Endothelial cell of umbilical vein (primary cell): Measurements from ENCODE around the gene RBMS1. TPM values are rescaled to one million over a fixed set of nuclear protein-coding genes. Genes with fewer than 3 reads are reported as not detected.

Experiments used
- BruUV-seq: library from RNA; stranded (reverse); fragments of 400-500 nt; replicated peaks from 2 replicates; lab custom pipeline; 2021; lab: Mats Ljungman, UMichigan
- CTCF ChIA-PET: fragments of 300-600, 350-600 bp; sonication (Branson Sonifier 250); formaldehyde crosslinking; loops from one replicate; lab custom pipeline; 2021; ENCODE audit warnings: antibody characterized with exemption, inconsistent platforms; lab: Charles Lee
- POLR2A ChIA-PET: fragments of 300-600, 350-600 bp; sonication (Branson Sonifier 250); formaldehyde crosslinking; loops from one replicate; lab custom pipeline; 2021; ENCODE audit warnings: antibody characterized with exemption, inconsistent platforms; lab: Charles Lee
- DNase-seq: peaks from one replicate; pipeline ENCODE4 v3.0.0-alpha.2; 2011; ENCODE audit warnings: low read depth, low spot score
- FAIRE-seq: peaks from 2 replicates; lab custom pipeline; 2011; peaks lifted over from hg19 to GRCh38; lab: Jason Lieb, UNC
- H2AFZ ChIP-seq: 2 replicates; pipeline ENCODE4 v1.6.0; 2012; ENCODE audit warnings: low read depth, low read length, control low read depth, inconsistent platforms
- H3K27ac ChIP-seq: 2 replicates; pipeline ENCODE4 v1.5.1; 2011; ENCODE audit warnings: low read depth, mild to moderate bottlenecking, control low read depth, low read length, moderate library complexity; ENCODE audit not compliant: insufficient read depth
- H3K27me3 ChIP-seq, 2 experiments: 2 replicates each; pipeline versions ENCODE4 v1.6.0 to v1.6.1; 2011; ENCODE audit warnings: low read length in 2 of 2, mixed read lengths in 1 of 2; ENCODE audit not compliant: control insufficient read depth in 2 of 2, insufficient read depth in 2 of 2
- H3K36me3 ChIP-seq, 2 experiments: 2 replicates in 1 of 2; 3 replicates in 1 of 2; pipeline ENCODE4 v1.5.1; 2011; ENCODE audit warnings: low read length in 2 of 2, mild to moderate bottlenecking in 1 of 2, moderate library complexity in 1 of 2; ENCODE audit not compliant: control insufficient read depth in 2 of 2, insufficient read depth in 2 of 2; ENCODE audit errors: extremely low read depth in 1 of 2
- H3K4me1 ChIP-seq: 3 replicates; pipeline ENCODE4 v1.5.1; 2011; ENCODE audit warnings: mild to moderate bottlenecking, low read length; ENCODE audit not compliant: control insufficient read depth, insufficient read depth; ENCODE audit errors: extremely low read depth
- H3K4me2 ChIP-seq: 2 replicates; pipeline ENCODE4 v1.6.1; 2011; ENCODE audit warnings: low read length, control low read depth, mixed read lengths; ENCODE audit not compliant: insufficient read depth
- H3K4me3 ChIP-seq, 3 experiments: fragments of 200-600 bp in 1 of 3; sonication (generic), shearing (Covaris generic) in 1 of 3; replicated peaks in 1 of 3; 2 replicates each; pipeline ENCODE4 v1.5.1; 2011 to 2016; ENCODE audit warnings: control low read depth in 3 of 3, low read length in 3 of 3, mild to moderate bottlenecking in 2 of 3, inconsistent platforms in 1 of 3, low read depth in 1 of 3, moderate library complexity in 1 of 3; ENCODE audit not compliant: insufficient read depth in 1 of 3
- H3K79me2 ChIP-seq: 2 replicates; pipeline ENCODE4 v1.6.0; 2012; ENCODE audit warnings: low read length, inconsistent platforms; ENCODE audit not compliant: control insufficient read depth, insufficient read depth
- H3K9ac ChIP-seq: replicated peaks from 2 replicates; pipeline ENCODE3; 2011; ENCODE audit warnings: low read length, control low read depth; ENCODE audit not compliant: insufficient read depth; ENCODE audit errors: extremely low read depth
- H3K9me1 ChIP-seq: replicated peaks from 3 replicates; pipeline ENCODE4 v1.6.0; 2011; ENCODE audit warnings: mild to moderate bottlenecking, low read length; ENCODE audit not compliant: control insufficient read depth, insufficient read depth; ENCODE audit errors: extremely low read depth
- H3K9me3 ChIP-seq: replicated peaks from 2 replicates; pipeline ENCODE4 v1.5.1; 2012; ENCODE audit warnings: low read length, inconsistent platforms; ENCODE audit not compliant: control insufficient read depth, insufficient read depth
- H4K20me1 ChIP-seq: replicated peaks from 2 replicates; pipeline ENCODE3; 2011; ENCODE audit warnings: mild to moderate bottlenecking, low read length; ENCODE audit not compliant: control insufficient read depth, insufficient read depth; ENCODE audit errors: extremely low read depth
- EZH2 ChIP-seq: IDR thresholded peaks from 2 replicates; pipeline ENCODE4 v1.6.1; 2012; ENCODE audit warnings: borderline replicate concordance, low read depth, mild to moderate bottlenecking, moderate library complexity, low read length, inconsistent platforms; ENCODE audit not compliant: severe bottlenecking
- FOS ChIP-seq: IDR thresholded peaks from 2 replicates; pipeline ENCODE4 v1.6.1; 2011; ENCODE audit warnings: mild to moderate bottlenecking, low read length, moderate library complexity, borderline replicate concordance; ENCODE audit not compliant: insufficient read depth
- JUN ChIP-seq: IDR thresholded peaks from 2 replicates; pipeline ENCODE4 v1.6.1; 2011; ENCODE audit warnings: borderline replicate concordance, low read depth; ENCODE audit not compliant: insufficient read length, insufficient read depth
- MAX ChIP-seq: IDR thresholded peaks from 2 replicates; pipeline ENCODE4 v1.6.1; 2011; ENCODE audit not compliant: insufficient read depth, insufficient read length
- MYC ChIP-seq: IDR thresholded peaks from one replicate; pipeline ENCODE4 v1.6.1; 2011; ENCODE audit warnings: mild to moderate bottlenecking, low read depth, low read length
- dilution Hi-C: fragments of 300-500 bp; cut with MboI; formaldehyde crosslinking; loops from one replicate; pipeline ENCODE4 v1.15.0; 2019; ENCODE audit warnings: low sequenced_read_pairs; ENCODE audit not compliant: extremely low pct_ligation_motif_present
- intact Hi-C: fragments of 100-400 bp; cut with micrococcal nuclease; formaldehyde crosslinking; loops from one replicate; pipeline ENCODE4 v1.10.0; 2022
- polyA plus RNA-seq, 4 experiments: library from polyadenylated mRNA; depleted of rRNA in 3 of 4; stranded (reverse) in 3 of 4; unstranded in 1 of 4; fragments of >200 nt; gene quantifications; 2 replicates each; pipeline versions ENCODE4 v1.2.1 to v1.2.3, GENCODE V29; 2011 to 2012; ENCODE audit warnings: missing spikeins in 1 of 4
- total RNA-seq: library from RNA; stranded (reverse); gene quantifications from 2 replicates; pipeline ENCODE4 v1.2.3, GENCODE V29; 2021

Gene RBMS1
- total and polyA plus RNA-seq, 2 donors (not counting 3 experiments of a cell fraction or from before 2014, with no cell fraction given) = 60.0 to 93.3 TPM

DNA sequence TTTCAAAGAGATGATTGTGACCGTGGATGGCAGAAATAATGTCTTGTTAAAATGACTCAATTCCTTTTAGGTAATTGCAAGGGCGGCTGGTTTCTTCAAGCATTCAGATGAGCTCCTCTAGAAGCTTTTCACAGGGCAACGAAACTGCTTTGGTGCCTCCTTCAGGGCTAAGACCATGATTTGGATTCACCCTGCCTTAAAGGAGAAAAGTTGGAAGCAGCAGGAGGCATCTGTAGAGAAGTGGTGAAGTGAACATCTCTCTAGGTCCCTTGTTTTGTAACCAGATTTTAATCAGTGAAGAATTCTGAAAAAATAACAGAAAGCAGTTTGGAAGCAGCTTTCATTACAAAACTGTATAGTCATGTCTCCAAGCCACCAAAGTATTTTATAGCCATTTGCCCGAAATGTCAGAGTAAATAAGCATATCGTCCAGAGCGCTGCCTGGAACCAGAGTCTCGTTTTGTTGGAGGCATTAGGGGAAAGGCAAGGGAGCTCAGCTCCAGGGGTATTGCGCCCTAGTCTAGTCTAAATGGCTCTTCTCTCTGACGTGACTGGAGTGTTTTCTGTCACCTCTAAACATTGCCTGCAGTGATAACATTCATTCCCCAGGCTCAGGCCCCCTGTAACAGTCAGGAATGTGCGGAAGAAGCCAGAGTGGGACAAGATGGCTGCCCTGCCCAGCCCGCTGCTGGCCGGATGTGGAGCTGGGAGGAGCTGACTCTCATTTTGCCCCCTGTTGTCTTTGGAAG lies 235.7 kb downstream of the RBMS1 start:
- Histone ChIP-seq H3K4me3 (no peak overlapping the region), H3K36me3 (no peaks in the 10 kb centered on the region), H3K79me2 (no peaks in the 10 kb centered on the region), H4K20me1 (no peaks in the 10 kb centered on the region), H3K4me2 (no peak overlapping the region), H3K27me3 (no peaks in the 10 kb centered on the region), H3K9ac (no peak overlapping the region), H2AFZ (no peak overlapping the region), H3K9me1 (no peaks in the 10 kb centered on the region), H3K4me1 (no peaks in the 10 kb centered on the region), H3K27ac (no peak overlapping the region), H3K9me3 (no peaks in the 10 kb centered on the region)
- no peak for TF ChIP-seq MYC
- BruUV-seq = no TSS peak
- no peak for DNase-seq
- dilution Hi-C loops (no loop called here), intact Hi-C loops (no loop called here)
- CTCF ChIA-PET = interaction anchor here (1.3 to 3.9 kb wide), 2 partner anchors 12 to 147 kb away, joined by 4 to 16 read pairs; no protein-coding TSS in a partner anchor
- FAIRE-seq = no peak
- POLR2A ChIA-PET = no interaction called here

- BruUV-seq = no TSS peak
- H3K36me3 ChIP-seq = no peaks in the 10 kb centered on the region
- TF ChIP-seq MAX (no peak), FOS (no peak), EZH2 (no peak), JUN (no peak)
- no peak overlapping the region for H3K4me2 ChIP-seq
- CTCF ChIA-PET = interaction anchor here (1.0 to 3.9 kb wide), 4 partner anchors 13 to 714 kb away, joined by 3 to 16 read pairs (median 6); no protein-coding TSS in a partner anchor
- H3K79me2 ChIP-seq = no peaks in the 10 kb centered on the region
- no peak overlapping the region for H3K9ac ChIP-seq
- intact Hi-C loops = no loop called here
- H3K27me3 ChIP-seq = no peaks in the 10 kb centered on the region
- FAIRE-seq = no peak
- no peak overlapping the region for H3K4me3 ChIP-seq
- DNase-seq = no peak
- dilution Hi-C loops = no loop called here
- POLR2A ChIA-PET = no interaction called here
- no peaks in the 10 kb centered on the region for H4K20me1 ChIP-seq
- H3K9me1 ChIP-seq = no peaks in the 10 kb centered on the region
- no peaks in the 10 kb centered on the region for H3K4me1 ChIP-seq
- H3K9me3 ChIP-seq = no peaks in the 10 kb centered on the region
- H2AFZ ChIP-seq = no peak overlapping the region
- no peak overlapping the region for H3K27ac ChIP-seq
Observed at GRCh38 chr2:160257041-160257742, 236.4 kb downstream of the RBMS1 start.
